H9 (cell line): ENCODE measurements around the gene MAML3. TPM values are rescaled to one million over a fixed set of nuclear protein-coding genes. Genes with fewer than 3 reads are reported as not detected.

Experiments used
- DNase-seq: peaks from one replicate; pipeline ENCODE4 v3.0.0-alpha.2; 2017
- H2AFZ ChIP-seq: one replicate; pipeline ENCODE4 v1.6.1; 2013; ENCODE audit warnings: mild to moderate bottlenecking, low read length, control low read depth, moderate library complexity
- H2AK5ac ChIP-seq: 2 replicates; pipeline ENCODE4 v1.6.1; 2013; ENCODE audit warnings: low read length, control low read depth, mixed read lengths; ENCODE audit not compliant: insufficient read length
- H2BK120ac ChIP-seq: one replicate; pipeline ENCODE4 v1.6.1; 2013; ENCODE audit warnings: low read depth, mild to moderate bottlenecking, low read length, control low read depth, inconsistent platforms; ENCODE audit not compliant: poor library complexity, severe bottlenecking
- H2BK12ac ChIP-seq: 2 replicates; pipeline ENCODE4 v1.6.1; 2013; ENCODE audit warnings: low read length, control low read depth, mixed read lengths, low read depth; ENCODE audit not compliant: insufficient read length
- H2BK15ac ChIP-seq: 2 replicates; pipeline ENCODE4 v1.6.1; 2013; ENCODE audit warnings: low read depth, low read length, control low read depth
- H2BK20ac ChIP-seq: one replicate; pipeline ENCODE4 v1.6.1; 2013; ENCODE audit warnings: low read depth, mild to moderate bottlenecking, low read length, control low read depth, inconsistent platforms; ENCODE audit not compliant: poor library complexity, severe bottlenecking
- H2BK5ac ChIP-seq: 2 replicates; pipeline ENCODE4 v1.6.1; 2013; ENCODE audit warnings: low read length, control low read depth, mixed read lengths; ENCODE audit not compliant: insufficient read length
- H3K14ac ChIP-seq: 2 replicates; pipeline ENCODE4 v1.6.1; 2013; ENCODE audit warnings: low read length, control low read depth; ENCODE audit not compliant: insufficient read depth
- H3K18ac ChIP-seq: 2 replicates; pipeline ENCODE4 v1.6.1; 2013; ENCODE audit warnings: low read depth, mild to moderate bottlenecking, mixed read lengths, low read length, control low read depth; ENCODE audit not compliant: insufficient read length
- H3K23ac ChIP-seq: 2 replicates; pipeline ENCODE4 v1.6.1; 2013; ENCODE audit warnings: low read length, control low read depth, mixed read lengths, low read depth; ENCODE audit not compliant: insufficient read length
- H3K23me2 ChIP-seq: 2 replicates; pipeline ENCODE4 v1.6.1; 2013; ENCODE audit warnings: low read depth, mild to moderate bottlenecking, mixed read lengths, low read length, control low read depth; ENCODE audit not compliant: insufficient read length, poor library complexity, severe bottlenecking
- H3K27ac ChIP-seq: 2 replicates; pipeline ENCODE4 v1.5.1; 2013; ENCODE audit warnings: low read length, control low read depth, mixed read lengths, low read depth; ENCODE audit not compliant: insufficient read length
- H3K27me3 ChIP-seq: 2 replicates; pipeline ENCODE4 v1.6.1; 2013; ENCODE audit warnings: low read length, control low read depth, inconsistent platforms; ENCODE audit not compliant: insufficient read depth
- H3K4ac ChIP-seq: 2 replicates; pipeline ENCODE4 v1.6.1; 2013; ENCODE audit warnings: low read depth, mild to moderate bottlenecking, control low read depth, inconsistent platforms, low read length, moderate library complexity
- H3K4me1 ChIP-seq: 2 replicates; pipeline ENCODE4 v1.6.1; 2013; ENCODE audit warnings: low read length, control low read depth, inconsistent platforms; ENCODE audit not compliant: insufficient read depth
- H3K4me2 ChIP-seq: 2 replicates; pipeline ENCODE4 v1.6.1; 2013; ENCODE audit warnings: low read length, control low read depth, mixed read lengths; ENCODE audit not compliant: insufficient read length, insufficient read depth
- H3K56ac ChIP-seq: 2 replicates; pipeline ENCODE4 v1.6.1; 2013; ENCODE audit warnings: low read depth, mild to moderate bottlenecking, mixed read lengths, low read length, control low read depth; ENCODE audit not compliant: insufficient read length
- H3K79me1 ChIP-seq: 2 replicates; pipeline ENCODE4 v1.6.1; 2013; ENCODE audit warnings: low read depth, mild to moderate bottlenecking, moderate library complexity, low read length, control low read depth, inconsistent platforms; ENCODE audit not compliant: insufficient read depth, poor library complexity, severe bottlenecking
- H3K79me2 ChIP-seq: 2 replicates; pipeline ENCODE4 v1.6.1; 2013; ENCODE audit warnings: low read length, control low read depth, inconsistent platforms; ENCODE audit not compliant: insufficient read depth
- H3K9ac ChIP-seq: 2 replicates; pipeline ENCODE4 v1.6.1; 2013; ENCODE audit warnings: low read length, control low read depth, mixed read lengths; ENCODE audit not compliant: insufficient read length; ENCODE audit errors: extremely low read depth
- H3K9me3 ChIP-seq: one replicate; pipeline ENCODE4 v1.6.1; 2013; ENCODE audit warnings: low read depth, low read length, inconsistent platforms; ENCODE audit not compliant: control insufficient read depth
- H3T11ph ChIP-seq: one replicate; pipeline ENCODE4 v1.6.1; 2013; ENCODE audit warnings: mild to moderate bottlenecking, low read length, control low read depth, inconsistent platforms
- H4K20me1 ChIP-seq: one replicate; pipeline ENCODE4 v1.6.1; 2013; ENCODE audit not compliant: control insufficient read depth, insufficient read length, insufficient read depth
- H4K5ac ChIP-seq: 2 replicates; pipeline ENCODE4 v1.6.1; 2013; ENCODE audit warnings: low read depth, mild to moderate bottlenecking, mixed read lengths, low read length, control low read depth; ENCODE audit not compliant: insufficient read length
- H4K8ac ChIP-seq: replicated peaks from 2 replicates; pipeline ENCODE4 v1.6.1; 2013; ENCODE audit warnings: low read length, control low read depth, mixed read lengths, low read depth; ENCODE audit not compliant: insufficient read length
- H4K91ac ChIP-seq: 2 replicates; pipeline ENCODE4 v1.6.1; 2013; ENCODE audit warnings: low read depth, mild to moderate bottlenecking, moderate library complexity, mixed read lengths, low read length, control low read depth; ENCODE audit not compliant: insufficient read length
- H3K27ac Mint-ChIP-seq, 3 experiments: 2 replicates in 2 of 3; 3 replicates in 1 of 3; pipeline ENCODE4 v1.8.0; 2020 to 2021; ENCODE audit warnings: mixed read lengths in 3 of 3, mild to moderate bottlenecking in 1 of 3, moderate library complexity in 1 of 3
- H3K27me3 Mint-ChIP-seq: 2 replicates; pipeline ENCODE4 v1.8.0; 2021; ENCODE audit warnings: low read depth, mild to moderate bottlenecking, moderate library complexity, mixed read lengths
- H3K36me3 Mint-ChIP-seq, 3 experiments: 2 replicates in 2 of 3; 3 replicates in 1 of 3; pipeline ENCODE4 v1.8.0; 2020 to 2021; ENCODE audit warnings: low read depth in 3 of 3, mixed read lengths in 3 of 3; ENCODE audit not compliant: insufficient read depth in 1 of 3
- H3K4me1 Mint-ChIP-seq, 2 experiments: 2 replicates each; pipeline ENCODE4 v1.8.0; 2020; ENCODE audit warnings: mixed read lengths in 2 of 2
- H3K4me3 Mint-ChIP-seq, 2 experiments: 2 replicates in 1 of 2; 3 replicates in 1 of 2; pipeline ENCODE4 v1.8.0; 2020 to 2021; ENCODE audit warnings: mild to moderate bottlenecking in 2 of 2, mixed read lengths in 2 of 2, moderate library complexity in 1 of 2
- H3K9me3 Mint-ChIP-seq, 2 experiments: 2 replicates in 1 of 2; 3 replicates in 1 of 2; pipeline ENCODE4 v1.8.0; 2020; ENCODE audit warnings: mild to moderate bottlenecking in 2 of 2, mixed read lengths in 2 of 2, moderate library complexity in 1 of 2
- total RNA-seq: library from RNA; stranded (reverse); gene quantifications from 2 replicates; pipeline ENCODE4 v1.2.1, GENCODE V29; 2021
- TF ChIP-seq, protein P1 (sequence below): fragments of 200-600 bp; sonication (generic); conservative IDR thresholded peaks from 3 replicates; pipeline ENCODE4 v1.8.0; 2021; ENCODE audit warnings: antibody characterized with exemption, mild to moderate bottlenecking

Gene MAML3
- total RNA-seq, 1 experiment from 2014 or later = 3.9 TPM

DNA sequence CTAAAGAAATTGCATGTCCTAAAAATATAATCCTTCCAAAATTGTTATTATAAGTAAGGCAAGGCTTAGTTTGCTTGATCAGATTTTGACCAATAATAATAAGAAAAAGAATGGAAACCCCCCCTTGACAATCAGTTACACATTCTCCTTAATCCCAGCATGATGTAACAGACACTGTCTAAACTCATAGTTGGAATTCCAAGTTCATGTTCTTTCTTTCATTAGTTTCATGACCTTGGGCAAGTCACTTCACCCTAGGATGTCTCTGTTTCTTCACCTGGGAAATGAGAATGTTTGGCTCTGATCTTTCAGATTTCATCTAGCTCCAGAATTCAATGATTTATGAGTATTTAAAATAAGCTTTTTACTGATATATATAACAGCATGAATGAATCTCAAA lies 64.8 kb downstream of the MAML3 start:
- Mint-ChIP-seq H3K9me3 (no peaks in the 10 kb centered on the region), H3K36me3 (no peaks in the 10 kb centered on the region), H3K27ac (no peak overlapping the region), H3K27me3 (no peaks in the 10 kb centered on the region), H3K4me1 (peaks cover 50 to 53% of the 10 kb centered on the region in 2 experiments), H3K4me3 (no peak overlapping the region)
- no peak overlapping the region for H4K8ac ChIP-seq
- H3K79me2 ChIP-seq = no peaks in the 10 kb centered on the region
- H2AK5ac ChIP-seq = no peak overlapping the region
- H2BK120ac ChIP-seq = no peak overlapping the region
- no peak overlapping the region for H3K27ac ChIP-seq
- no peak overlapping the region for H2AFZ ChIP-seq
- H4K5ac ChIP-seq = no peak overlapping the region
- no peaks in the 10 kb centered on the region for H3K27me3 ChIP-seq
- no peak overlapping the region for H3K4me2 ChIP-seq
- H3K9me3 ChIP-seq = no peaks in the 10 kb centered on the region
- H3K56ac ChIP-seq = no peak overlapping the region
- no peak overlapping the region for H2BK12ac ChIP-seq
- no peak overlapping the region for H4K91ac ChIP-seq
- TF ChIP-seq, protein P1, sequence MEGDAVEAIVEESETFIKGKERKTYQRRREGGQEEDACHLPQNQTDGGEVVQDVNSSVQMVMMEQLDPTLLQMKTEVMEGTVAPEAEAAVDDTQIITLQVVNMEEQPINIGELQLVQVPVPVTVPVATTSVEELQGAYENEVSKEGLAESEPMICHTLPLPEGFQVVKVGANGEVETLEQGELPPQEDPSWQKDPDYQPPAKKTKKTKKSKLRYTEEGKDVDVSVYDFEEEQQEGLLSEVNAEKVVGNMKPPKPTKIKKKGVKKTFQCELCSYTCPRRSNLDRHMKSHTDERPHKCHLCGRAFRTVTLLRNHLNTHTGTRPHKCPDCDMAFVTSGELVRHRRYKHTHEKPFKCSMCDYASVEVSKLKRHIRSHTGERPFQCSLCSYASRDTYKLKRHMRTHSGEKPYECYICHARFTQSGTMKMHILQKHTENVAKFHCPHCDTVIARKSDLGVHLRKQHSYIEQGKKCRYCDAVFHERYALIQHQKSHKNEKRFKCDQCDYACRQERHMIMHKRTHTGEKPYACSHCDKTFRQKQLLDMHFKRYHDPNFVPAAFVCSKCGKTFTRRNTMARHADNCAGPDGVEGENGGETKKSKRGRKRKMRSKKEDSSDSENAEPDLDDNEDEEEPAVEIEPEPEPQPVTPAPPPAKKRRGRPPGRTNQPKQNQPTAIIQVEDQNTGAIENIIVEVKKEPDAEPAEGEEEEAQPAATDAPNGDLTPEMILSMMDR = no peak
- DNase-seq = no peak
- no peaks in the 10 kb centered on the region for H3K79me1 ChIP-seq
- no peak overlapping the region for H3T11ph ChIP-seq
- H3K4me1 ChIP-seq = peaks cover 19% of the 10 kb centered on the region; the same call in 1 of the 2 replicates
- no peak overlapping the region for H2BK5ac ChIP-seq
- H3K18ac ChIP-seq = no peak overlapping the region
- H3K14ac ChIP-seq = no peak overlapping the region
- no peak overlapping the region for H3K23ac ChIP-seq
- H4K20me1 ChIP-seq = no peaks in the 10 kb centered on the region
- no peak overlapping the region for H2BK15ac ChIP-seq
- no peak overlapping the region for H3K9ac ChIP-seq
- H3K23me2 ChIP-seq = no peaks in the 10 kb centered on the region
- H2BK20ac ChIP-seq = no peak overlapping the region
- no peak overlapping the region for H3K4ac ChIP-seq
